Epithelial cell of esophagus (primary cell): ENCODE measurements around the gene FOXA2.

Experiments used
- DNase-seq: peaks from one replicate; pipeline ENCODE4 v3.0.0; 2010; ENCODE audit warnings: low read depth
- H3K4me3 ChIP-seq: 2 replicates; pipeline ENCODE4 v1.5.1; 2011; ENCODE audit warnings: mild to moderate bottlenecking, low read length, control low read depth
- TF ChIP-seq, protein P1 (sequence below): IDR thresholded peaks from 2 replicates; pipeline ENCODE4 v1.5.1; 2011; ENCODE audit warnings: low read depth, mild to moderate bottlenecking, low read length, control low read depth, inconsistent platforms; ENCODE audit not compliant: insufficient read depth; ENCODE audit errors: missing control alignments

Gene FOXA2

DNA sequence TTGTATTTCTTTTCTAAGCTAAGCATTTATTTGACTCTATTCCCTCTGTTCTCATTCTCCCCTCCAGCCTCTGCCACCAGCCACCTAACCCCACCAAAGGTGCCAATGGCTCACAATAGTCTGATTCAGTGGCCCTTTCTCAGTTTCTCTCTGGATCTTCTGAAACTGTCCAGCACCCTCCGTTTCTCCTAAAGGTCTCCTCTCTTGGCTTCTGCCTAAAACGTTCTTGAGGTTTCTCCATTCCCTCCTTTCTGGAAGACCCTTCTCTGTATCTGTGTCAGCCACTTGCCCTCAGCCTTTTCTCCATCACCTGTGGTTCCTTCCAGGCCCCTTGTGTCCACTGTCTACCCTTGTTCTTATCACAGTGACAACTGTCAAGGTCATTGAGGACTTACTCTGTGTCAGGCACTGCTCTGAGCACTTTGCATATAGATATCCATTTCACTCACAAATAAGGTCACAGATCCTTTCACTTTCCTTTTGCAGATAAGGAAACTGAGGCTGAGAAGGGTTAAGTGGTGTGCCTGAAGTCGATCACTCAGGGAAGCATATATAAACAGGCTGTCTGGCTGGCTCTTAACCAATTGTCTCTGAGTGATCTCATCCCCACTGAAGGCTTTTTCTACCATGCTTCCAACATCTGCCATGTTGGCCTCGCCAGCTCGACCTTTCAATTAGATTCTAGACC lies 48.1 kb downstream of the FOXA2 start:
- no peak for DNase-seq
- TF ChIP-seq, protein P1, sequence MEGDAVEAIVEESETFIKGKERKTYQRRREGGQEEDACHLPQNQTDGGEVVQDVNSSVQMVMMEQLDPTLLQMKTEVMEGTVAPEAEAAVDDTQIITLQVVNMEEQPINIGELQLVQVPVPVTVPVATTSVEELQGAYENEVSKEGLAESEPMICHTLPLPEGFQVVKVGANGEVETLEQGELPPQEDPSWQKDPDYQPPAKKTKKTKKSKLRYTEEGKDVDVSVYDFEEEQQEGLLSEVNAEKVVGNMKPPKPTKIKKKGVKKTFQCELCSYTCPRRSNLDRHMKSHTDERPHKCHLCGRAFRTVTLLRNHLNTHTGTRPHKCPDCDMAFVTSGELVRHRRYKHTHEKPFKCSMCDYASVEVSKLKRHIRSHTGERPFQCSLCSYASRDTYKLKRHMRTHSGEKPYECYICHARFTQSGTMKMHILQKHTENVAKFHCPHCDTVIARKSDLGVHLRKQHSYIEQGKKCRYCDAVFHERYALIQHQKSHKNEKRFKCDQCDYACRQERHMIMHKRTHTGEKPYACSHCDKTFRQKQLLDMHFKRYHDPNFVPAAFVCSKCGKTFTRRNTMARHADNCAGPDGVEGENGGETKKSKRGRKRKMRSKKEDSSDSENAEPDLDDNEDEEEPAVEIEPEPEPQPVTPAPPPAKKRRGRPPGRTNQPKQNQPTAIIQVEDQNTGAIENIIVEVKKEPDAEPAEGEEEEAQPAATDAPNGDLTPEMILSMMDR: no peak
- H3K4me3 ChIP-seq: no peak overlapping the region

DNA sequence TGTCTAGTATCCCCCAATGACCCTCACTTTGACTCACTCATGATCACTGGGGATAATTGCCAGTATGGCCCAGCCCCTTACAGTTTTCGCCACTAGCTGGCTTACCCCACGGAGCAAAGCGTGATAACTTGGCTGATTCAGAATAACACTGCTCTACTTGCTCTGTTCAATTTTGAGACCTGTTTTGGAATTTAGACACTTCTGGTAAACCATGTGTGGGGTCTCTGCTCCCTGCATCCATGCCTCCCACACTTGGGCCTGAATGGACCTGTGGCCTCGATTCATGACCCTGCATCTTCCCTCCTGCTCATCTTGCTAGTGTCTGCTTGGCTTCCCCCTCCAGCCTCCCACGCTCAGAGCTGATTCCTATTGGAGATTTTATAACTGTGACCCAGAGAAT lies 48.9 kb downstream of the FOXA2 start:
- no peak overlapping the region for H3K4me3 ChIP-seq
- TF ChIP-seq, protein P1: no peak
- no peak for DNase-seq

DNA sequence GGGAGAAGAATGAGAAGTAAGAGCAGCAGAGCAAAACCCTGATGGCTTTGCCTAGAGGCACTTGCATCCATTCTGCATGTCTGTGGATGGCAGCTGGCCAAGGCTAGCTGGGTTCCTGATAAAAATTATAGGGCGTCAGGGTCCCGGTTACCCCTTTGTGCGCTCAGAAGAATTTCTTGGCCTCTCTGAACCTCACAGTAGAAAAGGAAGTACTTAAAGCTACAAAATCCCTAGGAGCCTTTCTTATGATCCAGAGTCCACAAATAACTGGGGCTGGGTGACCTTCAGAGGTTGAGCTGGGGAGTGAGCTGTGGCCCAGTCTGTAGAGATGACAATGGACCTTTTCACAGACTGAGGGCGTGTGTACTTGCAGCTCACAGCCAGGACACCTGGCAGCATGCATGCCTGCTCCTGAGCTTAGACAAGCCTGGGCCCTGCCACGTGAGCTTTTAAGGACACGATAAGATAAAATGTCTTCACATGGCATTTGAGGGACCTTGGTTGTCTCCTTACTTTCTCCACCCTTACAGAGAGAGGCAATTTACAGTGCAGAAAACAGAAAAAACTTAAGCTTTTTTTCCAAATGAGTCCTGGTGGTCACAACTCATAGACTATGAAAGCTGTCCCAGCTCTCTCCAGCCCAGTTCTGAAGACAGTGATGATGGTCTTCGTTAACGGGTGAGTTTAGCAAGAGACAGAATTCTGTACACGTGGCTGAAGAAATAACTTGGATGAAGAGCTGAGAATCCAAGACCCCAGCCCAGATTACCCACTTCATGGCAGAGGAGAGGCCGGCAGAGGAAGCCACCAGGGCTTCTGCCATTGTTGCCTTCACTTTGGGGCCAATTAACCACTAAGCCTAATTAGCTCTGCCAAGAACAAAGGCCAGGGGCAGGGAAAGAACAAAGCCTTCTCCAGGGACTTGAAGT lies 50.3 kb downstream of the FOXA2 start:
- TF ChIP-seq, protein P1: no peak
- DNase-seq: no peak

DNA sequence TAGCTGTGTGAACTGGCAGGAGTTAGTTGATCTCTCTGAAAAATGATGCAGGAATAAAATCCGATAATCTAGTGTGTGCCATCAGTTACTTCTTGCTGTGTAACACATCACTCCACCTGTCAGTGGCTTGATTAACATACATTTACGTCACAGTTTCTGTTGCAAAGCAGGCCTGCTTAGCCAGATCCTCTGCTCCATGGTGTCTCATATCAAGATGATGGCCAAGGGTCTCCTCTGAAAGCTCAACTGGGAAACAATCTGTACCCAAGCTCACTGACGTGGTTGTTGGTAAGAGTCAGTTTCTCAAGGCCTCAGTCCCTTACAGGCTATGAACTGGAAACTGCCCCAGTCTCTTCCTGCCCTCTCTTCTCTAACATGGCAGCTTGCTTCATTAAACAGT lies 51.8 kb downstream of the FOXA2 start:
- TF ChIP-seq, protein P1: no peak
- no peak overlapping the region for H3K4me3 ChIP-seq
- no peak for DNase-seq

More for the DNA sequence above, 50.3 kb downstream of the FOXA2 start:
- no peak overlapping the region for H3K4me3 ChIP-seq

DNA sequence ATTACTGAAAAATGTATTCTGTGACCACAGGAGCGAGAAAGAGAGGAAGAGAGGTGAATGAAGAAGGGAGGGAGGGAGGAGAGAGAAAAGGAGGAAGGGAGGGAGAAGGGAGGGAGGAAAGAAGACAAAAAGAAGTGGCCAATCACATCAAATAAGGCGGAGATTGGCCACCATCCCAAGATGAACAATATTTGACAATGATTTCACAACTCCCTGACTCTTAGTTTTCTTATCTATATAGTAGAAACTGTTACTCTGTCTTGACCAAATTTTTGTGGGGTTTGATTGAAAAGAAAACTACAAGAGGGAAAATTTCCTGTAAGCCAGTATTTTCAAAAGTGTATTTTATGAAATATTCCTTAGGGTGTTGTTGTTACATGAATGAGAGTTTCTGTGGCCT lies 52.6 kb downstream of the FOXA2 start:
- no peak for DNase-seq
- TF ChIP-seq, protein P1: no peak
- no peak overlapping the region for H3K4me3 ChIP-seq

DNA sequence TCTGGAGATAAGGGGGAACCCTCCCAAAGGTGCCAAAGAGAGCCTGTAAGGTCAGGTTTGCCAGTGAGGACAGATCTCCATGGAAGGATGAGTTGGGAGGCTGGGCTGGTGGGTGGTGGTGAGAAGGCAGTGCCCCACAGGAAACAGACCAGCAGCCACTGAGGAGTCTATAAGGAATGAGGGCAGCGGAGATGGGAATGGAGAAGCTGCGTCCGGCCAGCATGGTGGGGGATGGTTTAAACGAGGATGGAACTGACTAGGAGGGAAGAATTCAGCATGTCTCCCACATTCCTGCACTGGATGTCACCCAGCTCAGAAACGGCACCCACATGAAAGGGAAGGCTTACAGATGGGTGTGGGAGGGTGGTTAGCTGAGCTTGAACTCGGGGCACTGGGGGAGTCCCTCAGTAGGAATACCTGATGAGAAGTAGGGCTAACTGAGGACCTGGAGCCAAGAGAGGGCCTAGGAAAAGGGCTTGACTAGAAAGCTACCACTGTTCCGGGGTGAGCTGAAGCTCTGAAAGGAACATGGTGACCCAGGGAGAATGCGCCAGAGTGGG lies 53.2 kb downstream of the FOXA2 start:
- TF ChIP-seq, protein P1: no peak
- H3K4me3 ChIP-seq: no peak overlapping the region
- DNase-seq: no peak
